Measurements from ENCODE around the gene KDM4B.

Gene KDM4B

DNA sequence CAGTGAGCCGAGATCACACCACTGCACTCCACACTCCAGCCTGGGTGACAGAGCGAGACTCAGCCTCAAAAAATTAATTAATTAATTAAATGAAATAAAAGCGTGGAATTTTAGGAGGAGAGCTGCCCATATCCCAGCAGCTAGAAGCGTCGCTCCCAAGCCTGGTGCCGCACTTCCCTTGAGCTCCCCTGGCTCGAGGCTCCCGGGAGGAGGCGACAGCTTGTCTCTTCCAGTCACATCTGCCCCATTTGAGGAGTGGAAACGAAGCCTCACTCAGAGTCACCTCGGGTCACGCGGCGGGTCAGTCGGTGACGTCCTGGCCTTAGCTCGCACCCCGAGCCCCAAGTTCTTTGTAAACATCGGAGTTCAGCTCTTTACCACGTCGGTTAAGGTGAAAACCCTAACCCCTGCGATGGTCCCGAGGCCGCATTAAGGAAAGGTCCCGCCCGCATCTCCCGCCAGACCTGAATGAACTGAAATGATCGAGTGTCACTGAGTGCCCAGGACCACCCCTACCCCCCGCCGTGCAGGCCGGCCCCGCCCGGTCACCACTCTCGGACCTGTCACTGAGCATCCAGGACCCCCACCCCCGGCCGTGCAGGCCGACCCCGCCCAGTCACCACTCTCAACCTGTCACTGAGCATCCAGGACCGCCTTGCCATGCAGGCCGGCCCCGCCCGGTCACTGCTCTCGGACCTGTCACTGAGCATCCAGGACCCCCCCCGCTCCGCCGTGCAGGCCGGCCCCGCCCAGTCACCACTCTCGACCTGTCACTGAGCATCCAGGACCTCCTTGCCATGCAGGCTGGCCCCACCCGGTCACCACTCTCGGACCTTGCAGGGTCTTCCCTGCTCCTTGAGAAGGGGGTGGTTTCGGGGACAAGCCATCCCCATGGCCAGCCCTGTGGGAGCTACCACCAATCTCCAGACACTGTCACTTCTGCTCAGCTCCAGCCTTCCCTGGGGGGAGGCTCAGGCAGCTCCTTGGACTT, 176.9 kb downstream of the KDM4B start:
- DNase-seq (ENCODE audit: low read depth), result no peak
- TF ChIP-seq, protein P1, sequence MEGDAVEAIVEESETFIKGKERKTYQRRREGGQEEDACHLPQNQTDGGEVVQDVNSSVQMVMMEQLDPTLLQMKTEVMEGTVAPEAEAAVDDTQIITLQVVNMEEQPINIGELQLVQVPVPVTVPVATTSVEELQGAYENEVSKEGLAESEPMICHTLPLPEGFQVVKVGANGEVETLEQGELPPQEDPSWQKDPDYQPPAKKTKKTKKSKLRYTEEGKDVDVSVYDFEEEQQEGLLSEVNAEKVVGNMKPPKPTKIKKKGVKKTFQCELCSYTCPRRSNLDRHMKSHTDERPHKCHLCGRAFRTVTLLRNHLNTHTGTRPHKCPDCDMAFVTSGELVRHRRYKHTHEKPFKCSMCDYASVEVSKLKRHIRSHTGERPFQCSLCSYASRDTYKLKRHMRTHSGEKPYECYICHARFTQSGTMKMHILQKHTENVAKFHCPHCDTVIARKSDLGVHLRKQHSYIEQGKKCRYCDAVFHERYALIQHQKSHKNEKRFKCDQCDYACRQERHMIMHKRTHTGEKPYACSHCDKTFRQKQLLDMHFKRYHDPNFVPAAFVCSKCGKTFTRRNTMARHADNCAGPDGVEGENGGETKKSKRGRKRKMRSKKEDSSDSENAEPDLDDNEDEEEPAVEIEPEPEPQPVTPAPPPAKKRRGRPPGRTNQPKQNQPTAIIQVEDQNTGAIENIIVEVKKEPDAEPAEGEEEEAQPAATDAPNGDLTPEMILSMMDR (conservative IDR thresholded peaks at IDR 0.05; ENCODE audit: low read depth, low read length), result no peak

DNA sequence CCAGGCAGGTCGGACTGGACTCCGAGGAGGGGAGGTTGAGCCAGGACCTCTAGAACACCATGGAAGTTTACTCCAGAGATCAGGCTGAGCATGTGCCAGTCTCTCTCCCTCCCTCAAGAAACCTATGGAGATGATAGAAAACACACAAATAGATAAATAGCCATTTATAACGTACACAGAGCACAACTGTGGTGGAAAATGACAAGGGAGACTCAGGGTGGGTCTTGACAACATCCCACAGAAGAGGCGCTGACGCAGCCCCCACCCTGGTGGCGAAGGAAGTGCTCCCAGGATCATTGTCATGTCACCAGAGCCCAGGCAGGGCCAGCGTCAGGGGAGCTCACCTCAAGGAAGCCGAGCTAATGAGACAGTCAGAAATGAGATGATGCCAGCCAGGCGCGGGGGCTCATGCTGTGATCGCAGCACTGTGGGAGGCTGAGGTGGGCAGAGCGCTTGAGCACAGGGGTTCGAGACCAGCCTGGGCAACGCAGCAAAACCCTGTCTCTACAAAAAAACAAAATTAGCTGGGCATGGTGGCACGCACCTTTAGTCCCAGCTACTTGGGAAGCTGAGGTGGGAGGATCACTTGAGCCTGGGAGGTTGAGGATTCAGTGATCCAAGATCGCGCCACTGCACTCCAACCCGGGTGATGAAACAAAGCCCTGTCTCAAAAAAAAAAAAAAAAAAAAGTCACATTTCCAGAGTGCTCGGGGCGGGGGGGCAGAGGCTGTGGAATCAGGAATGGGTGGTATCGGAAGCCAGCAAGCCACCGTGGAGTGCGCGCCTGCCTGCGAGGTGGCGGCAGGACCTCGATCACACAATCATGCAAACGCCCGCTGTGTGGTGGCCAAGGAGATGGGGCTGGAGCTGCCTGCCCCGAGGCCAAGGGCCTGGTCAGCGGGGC, 178.4 kb downstream of the KDM4B start:
- H3K4me3 ChIP-seq (ENCODE audit: low read length), result no peak overlapping the region
- DNase-seq (ENCODE audit: low read depth), result no peak
- TF ChIP-seq, protein P1 (conservative IDR thresholded peaks at IDR 0.05; ENCODE audit: low read depth, low read length), result no peak

More for the DNA sequence above, 176.9 kb downstream of the KDM4B start:
- H3K4me3 ChIP-seq (ENCODE audit: low read length), result no peak overlapping the region

DNA sequence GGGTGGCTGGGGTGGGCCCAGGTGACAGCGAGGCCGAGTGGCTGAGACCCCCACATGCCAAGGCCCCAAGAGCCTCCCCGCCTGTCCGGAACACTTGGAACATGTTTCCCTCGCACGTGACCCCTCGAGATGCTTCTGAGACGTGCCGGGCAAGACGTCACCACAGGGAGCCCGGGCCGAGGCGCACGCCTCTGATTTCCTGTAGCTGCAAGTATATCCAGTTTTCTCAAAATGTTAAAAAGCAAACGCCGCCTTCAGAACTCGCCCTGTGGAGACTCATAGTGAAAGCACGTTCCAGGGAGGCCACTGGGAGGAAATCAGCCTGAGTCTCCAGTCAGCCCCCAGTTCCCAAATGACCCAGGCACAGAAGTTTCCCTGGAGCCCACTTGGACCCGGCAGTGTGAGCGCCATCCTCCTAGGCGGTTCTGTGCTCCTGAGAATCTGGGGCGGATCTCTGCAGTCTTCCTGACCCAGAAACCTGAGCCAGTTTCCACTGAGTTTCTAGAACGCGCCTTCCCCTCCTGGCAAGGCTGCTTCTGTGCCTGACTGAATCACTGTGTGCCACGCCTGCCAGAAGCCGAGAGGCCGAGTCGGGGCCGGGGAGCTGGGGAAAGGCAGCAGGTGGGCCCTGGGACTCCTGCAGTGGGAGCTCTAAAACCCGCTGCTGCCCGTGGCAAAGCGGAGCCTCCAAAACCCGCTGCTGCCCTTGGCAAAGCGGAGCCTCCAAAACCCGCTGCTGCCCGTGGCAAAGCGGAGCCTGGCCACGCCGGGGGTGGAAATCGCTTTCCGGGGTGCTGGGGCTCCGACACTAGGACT, 179.3 kb downstream of the KDM4B start:
- TF ChIP-seq, protein P1 (conservative IDR thresholded peaks at IDR 0.05; ENCODE audit: low read depth, low read length), result no peak
- H3K4me3 ChIP-seq (ENCODE audit: low read length), result no peak overlapping the region
- DNase-seq (ENCODE audit: low read depth), result no peak

DNA sequence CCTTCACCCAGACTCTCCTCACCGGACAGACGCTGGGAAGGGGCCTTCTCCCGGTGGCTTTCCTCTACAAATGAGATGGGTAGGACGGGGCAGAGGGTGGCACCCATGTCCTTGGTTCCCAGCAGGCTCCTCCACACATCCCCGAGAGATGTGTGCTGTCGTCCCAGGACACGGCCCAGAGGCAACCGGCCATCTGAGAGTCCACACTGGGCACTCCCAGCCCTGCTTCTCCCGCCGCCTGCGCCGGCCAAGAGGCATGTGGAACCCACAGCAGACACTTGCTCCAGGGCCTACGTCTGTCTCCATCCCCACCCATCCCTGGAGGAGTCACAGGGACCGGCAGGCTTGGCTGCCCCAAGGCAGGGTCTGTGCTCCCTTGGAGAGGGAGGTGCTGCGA, 179.9 kb downstream of the KDM4B start:
- TF ChIP-seq, protein P1 (conservative IDR thresholded peaks at IDR 0.05; ENCODE audit: low read depth, low read length), result no peak
- H3K4me3 ChIP-seq (ENCODE audit: low read length), result no peak overlapping the region
- no peak for DNase-seq (ENCODE audit: low read depth)

DNA sequence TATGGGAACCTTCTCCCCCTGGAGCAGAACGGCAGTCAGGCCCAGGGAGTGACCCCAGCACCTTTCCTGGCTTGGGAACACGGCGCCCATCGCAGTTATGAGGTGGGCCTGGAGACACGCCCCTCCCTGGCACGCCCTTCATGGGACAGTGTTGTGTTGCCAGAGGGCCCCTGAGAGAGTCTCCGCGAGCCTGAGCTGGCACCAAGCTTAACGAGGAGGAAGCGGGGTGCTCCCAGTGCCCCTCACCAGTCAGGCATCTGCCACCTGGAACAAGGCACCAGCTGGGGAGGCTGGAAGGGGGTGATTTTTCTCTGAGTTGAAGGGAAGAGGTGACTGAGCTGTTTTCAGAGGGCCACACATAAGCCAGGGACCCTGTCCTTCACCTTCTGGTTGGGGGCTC, 180.6 kb downstream of the KDM4B start:
- TF ChIP-seq, protein P1 (conservative IDR thresholded peaks at IDR 0.05; ENCODE audit: low read depth, low read length), result no peak
- DNase-seq (ENCODE audit: low read depth), result no peak
- H3K4me3 ChIP-seq (ENCODE audit: low read length), result no peak overlapping the region

Data from retinal pigment epithelial cell (primary cell).